GM12892 (cell line): ENCODE data around the gene HPN.

Experiments
- POLR2A ChIP-seq: IDR thresholded peaks from 2 replicates; pipeline ENCODE4 v1.6.1; 2011; ENCODE audit warnings: low read depth, low read length, control low read depth
- POLR2AphosphoS5 ChIP-seq: IDR thresholded peaks from 2 replicates; pipeline ENCODE4 v1.6.1; 2011; ENCODE audit warnings: low read depth, low read length, control low read depth
- TAF1 ChIP-seq: IDR thresholded peaks from 2 replicates; pipeline ENCODE4 v1.6.1; 2011; ENCODE audit warnings: low read depth, mild to moderate bottlenecking, control low read depth, low read length, borderline replicate concordance

- no peak for TF ChIP-seq POLR2A
- TF ChIP-seq TAF1: no peak
- TF ChIP-seq POLR2AphosphoS5: no peak
Observed at GRCh38 chr19:35115177-35115951, 73.8 kb downstream of the HPN start, which contains the start of gene FXYD3.
